ENCODE data around the gene FOLR2.

Gene FOLR2

GRCh38 chr11:72229925-72230763, 13.6 kb downstream of the FOLR2 start:
- DNase-seq (ENCODE audit: low read depth, low spot score): no peak

GRCh38 chr11:72230764-72231365, 14.3 kb downstream of the FOLR2 start:
- no peak for DNase-seq (ENCODE audit: low read depth, low spot score)

GRCh38 chr11:72231396-72232259, 15.0 kb downstream of the FOLR2 start:
- no peak for DNase-seq (ENCODE audit: low read depth, low spot score)

DNA sequence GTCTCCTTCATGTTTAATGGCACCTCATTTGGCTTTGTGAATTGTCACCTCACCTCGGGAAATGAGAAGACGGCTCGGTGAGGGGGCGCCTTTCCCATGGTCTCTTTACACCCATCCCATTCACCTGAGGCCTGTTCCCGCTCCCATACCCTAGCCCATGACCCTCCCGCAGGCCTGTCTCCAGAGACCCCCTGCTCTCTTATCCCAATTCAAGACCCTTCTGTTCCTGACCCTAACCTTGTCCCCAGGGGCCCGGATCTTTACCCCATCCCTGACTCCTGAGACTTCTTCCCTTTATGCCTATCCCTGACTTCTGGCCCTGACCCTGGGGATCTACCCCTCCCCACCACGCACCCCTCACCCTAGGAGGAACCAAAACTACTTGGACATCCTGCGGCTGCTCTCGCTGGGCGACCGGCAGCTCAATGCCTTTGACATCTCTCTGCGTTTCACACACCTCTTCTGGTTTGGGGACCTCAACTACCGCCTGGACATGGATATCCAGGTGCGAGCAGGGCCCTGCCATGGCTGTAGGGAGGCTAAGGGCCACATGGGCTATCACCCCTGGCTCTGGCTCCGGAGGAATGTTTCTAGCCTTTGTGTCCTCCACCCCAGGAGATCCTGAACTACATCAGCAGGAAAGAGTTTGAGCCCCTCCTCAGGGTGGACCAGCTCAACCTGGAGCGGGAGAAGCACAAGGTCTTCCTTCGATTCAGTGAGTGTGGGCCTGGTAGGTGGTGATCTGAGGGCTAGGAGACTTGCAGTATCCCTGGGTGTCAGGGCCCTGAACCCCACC, 15.9 kb downstream of the FOLR2 start:
- DNase-seq (ENCODE audit: low read depth, low spot score): no peak

DNA sequence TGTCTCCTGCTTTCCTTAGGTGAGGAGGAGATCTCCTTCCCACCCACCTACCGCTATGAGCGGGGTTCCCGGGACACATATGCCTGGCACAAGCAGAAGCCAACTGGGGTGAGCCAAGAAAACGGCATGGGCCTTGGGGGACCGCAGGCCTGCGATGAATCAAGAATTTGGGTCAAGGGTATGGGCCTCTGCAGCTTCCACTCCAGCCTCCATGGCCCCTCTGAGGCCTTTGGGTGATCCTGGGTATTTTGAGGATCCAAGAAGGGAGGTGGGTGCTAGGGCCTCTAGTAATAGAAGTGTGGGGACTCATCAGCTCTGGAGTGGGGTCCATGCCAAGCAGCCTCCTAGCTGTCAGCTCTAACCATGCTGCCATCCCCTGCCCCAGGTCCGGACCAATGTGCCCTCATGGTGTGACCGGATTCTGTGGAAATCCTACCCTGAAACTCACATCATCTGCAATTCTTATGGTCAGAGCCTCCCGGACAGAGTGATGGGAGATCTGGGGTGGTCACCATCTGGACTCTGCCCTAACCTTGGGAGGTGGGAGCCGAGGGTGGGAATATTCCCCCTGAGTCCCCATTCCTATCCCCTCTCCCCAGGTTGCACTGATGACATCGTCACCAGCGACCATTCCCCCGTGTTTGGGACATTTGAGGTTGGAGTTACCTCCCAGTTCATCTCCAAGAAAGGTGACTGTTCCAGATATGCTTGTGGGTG, 16.6 kb downstream of the FOLR2 start:
- DNase-seq (ENCODE audit: low read depth, low spot score): no peak

GRCh38 chr11:72233773-72234513, 17.3 kb downstream of the FOLR2 start:
- no peak for DNase-seq (ENCODE audit: low read depth, low spot score)

DNA sequence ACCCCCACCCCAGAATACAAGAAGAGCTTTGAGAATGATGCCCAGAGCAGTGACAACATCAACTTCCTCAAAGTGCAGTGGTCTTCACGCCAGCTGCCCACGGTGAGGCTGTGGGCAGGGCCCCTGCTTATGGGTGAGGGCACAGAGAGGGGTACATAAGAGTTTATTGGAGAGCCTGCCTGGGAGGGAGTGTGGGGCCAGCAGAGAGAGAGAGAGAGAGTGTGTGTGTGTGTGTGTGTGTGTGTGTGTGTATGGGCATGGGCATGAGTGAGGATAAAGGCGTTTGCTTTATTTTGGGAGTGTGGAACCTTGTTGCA, 17.9 kb downstream of the FOLR2 start:
- no peak for DNase-seq (ENCODE audit: low read depth, low spot score)

GRCh38 chr11:72234920-72235319, 18.3 kb downstream of the FOLR2 start:
- no peak for DNase-seq (ENCODE audit: low read depth, low spot score)

- no peak for DNase-seq (ENCODE audit: low read depth, low spot score)
Observed at GRCh38 chr11:72235351-72236057, 18.9 kb downstream of the FOLR2 start.

- no peak for DNase-seq (ENCODE audit: low read depth, low spot score)
Observed at GRCh38 chr11:72236083-72236697, 19.6 kb downstream of the FOLR2 start.

DNA sequence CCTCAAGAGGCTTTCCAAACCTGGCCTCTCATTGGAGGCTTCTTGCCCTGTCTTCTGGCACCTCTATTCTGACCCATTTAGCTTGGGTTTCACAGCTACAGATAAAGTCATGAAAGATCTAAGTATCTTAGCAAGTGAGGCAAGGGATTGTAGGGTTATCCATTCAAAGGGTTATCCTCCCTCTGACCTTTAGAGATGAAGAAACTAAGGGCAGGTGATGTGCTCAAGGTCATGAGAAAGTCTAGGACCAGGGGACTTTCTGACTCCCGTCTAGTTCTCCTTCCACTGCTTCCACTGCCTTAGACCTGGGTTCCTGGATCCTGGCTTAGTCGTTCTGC, 20.1 kb downstream of the FOLR2 start:
- DNase-seq (ENCODE audit: low read depth, low spot score): no peak

DNA sequence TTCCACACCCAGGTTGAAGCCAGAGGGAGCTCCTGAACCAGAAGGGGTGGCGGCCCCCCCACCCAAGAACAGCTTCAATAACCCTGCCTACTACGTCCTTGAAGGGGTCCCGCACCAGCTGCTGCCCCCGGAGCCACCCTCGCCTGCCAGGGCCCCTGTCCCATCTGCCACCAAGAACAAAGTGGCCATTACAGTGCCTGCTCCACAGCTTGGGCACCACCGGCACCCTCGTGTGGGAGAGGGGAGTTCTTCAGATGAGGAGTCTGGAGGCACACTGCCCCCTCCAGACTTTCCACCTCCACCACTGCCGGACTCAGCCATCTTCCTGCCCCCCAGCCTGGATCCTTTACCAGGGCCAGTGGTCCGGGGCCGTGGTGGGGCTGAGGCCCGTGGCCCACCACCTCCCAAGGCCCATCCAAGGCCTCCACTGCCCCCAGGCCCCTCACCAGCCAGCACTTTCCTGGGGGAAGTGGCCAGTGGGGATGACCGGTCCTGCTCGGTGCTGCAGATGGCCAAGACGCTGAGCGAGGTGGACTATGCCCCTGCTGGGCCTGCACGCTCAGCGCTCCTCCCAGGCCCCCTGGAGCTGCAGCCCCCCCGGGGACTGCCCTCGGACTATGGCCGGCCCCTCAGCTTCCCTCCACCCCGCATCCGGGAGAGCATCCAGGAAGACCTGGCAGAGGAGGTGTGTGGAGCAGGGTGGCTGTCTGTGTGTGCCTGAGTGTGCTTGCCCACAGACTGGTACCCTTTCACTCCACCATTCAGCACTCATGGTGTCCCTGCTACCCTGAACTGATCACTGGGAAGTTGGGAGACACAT, 20.7 kb downstream of the FOLR2 start:
- DNase-seq (ENCODE audit: low read depth, low spot score): no peak

DNA sequence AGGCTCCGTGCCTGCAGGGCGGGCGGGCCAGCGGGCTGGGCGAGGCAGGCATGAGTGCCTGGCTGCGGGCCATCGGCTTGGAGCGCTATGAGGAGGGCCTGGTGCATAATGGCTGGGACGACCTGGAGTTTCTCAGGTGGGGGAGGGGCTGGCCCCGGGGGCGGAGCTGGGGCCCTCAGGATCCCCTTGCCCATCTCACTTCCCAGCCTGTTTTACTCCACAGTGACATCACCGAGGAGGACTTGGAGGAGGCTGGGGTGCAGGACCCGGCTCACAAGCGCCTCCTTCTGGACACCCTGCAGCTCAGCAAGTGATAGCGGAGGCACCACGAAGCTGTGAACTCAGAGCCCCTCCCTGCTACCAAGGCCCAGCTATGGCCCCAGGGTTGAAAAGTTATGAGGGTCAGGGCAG, 21.5 kb downstream of the FOLR2 start:
- DNase-seq (ENCODE audit: low read depth, low spot score): no peak

DNA sequence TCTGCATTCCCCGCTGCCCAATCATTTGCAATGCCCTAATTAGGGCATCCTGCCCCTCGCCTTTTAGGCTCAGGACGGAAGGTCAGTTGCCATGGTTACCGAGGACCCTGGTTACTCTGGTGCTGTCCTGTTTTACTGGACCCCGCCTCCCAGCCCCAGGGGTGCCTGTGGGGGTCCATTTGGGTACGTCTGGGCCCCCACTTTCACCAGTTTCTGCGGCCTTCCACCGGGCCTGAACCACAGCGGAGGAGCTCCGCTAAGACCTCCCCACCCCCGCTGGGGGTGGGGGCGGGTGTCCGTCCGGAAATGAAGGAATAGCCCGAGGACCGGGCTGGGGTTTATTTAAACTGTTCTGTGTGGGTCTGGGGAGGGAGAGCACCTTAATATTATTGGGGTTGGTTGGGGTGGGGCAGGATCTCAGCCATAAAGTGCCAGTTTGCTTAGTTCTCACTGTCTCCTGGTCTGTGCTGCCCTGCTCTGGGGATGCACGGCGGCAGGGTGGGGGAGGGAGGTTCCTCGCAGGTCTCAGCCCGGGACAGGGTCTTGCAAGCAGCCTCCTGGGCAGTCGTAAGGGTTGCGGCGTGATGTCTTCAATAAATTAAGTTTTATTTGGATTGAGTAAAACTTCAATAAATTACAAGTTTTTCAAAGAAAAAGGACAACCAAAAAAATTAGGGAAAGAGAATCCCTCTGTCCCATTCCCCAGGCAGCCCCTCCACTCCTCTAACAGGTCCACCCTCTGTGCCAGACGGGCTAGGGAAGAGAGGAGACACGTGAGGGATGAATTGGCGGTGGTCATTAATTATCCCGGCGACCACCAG, 22.1 kb downstream of the FOLR2 start:
- no peak for DNase-seq (ENCODE audit: low read depth, low spot score)

DNA sequence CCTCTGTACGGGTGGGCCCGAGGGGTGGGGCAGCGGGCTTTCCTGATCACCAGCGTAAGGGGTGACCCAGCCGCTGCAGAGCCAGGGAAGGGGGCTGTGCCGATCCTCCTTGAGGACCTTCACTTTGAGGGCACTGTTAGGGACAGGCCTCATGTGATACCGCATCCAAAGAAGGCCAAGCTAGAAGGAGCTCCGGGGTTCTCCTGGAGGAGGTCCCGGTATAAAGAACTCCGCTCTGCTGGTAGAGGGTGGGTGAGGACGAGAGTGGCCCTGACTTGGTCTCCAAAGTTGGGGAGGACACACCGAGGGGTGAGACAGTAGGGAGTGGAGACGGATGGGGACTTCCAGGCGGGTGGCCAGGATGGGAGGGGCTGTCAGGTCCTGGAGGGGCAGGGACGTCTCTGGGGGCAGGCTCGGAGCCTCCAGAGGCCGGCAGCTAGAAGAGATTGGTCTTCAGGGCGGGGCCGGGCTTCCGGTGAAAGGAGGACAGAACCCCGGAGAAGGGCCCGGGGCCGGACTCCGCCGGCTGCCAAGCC, 22.8 kb downstream of the FOLR2 start:
- no peak for DNase-seq (ENCODE audit: low read depth, low spot score)

DNA sequence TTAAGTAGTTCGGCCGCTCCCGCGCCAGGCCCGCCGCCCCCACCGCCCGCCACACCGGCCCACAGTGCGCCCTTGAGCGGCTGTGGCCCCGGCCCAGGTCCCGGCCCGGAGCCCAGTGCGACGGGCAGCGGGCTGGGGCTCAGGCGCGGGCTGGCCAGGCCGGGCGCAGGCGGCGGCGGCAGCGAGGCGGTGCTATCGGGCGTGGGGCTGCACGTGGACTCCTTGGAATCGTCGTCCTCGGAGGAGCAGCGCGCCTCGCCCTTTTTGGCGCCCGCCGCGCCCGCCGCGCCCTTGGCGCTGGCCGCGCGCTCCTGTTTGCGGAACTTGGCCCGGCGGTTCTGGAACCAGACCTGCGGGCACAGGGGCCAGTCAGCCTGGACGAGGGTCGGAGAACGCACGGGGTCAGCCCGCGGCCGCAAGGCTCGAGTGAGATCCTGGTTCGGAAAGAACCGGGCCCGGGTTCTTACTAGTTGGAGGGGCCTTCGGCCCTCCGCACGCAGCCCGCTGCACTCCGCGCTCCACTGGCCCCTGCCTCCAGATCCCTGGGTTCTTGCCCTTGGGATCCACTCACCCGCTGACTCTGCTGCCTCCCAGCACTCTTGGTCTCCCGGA, 23.4 kb downstream of the FOLR2 start:
- no peak for DNase-seq (ENCODE audit: low read depth, low spot score)

All from activated CD4-positive, CD25-positive, alpha-beta regulatory T cell treated with anti-CD3 and anti-CD28 coated beads, Interleukin-2, amount 50 U/mL, for 16 hours (primary cell).